Natural killer cell (primary cell): Measurements from ENCODE around the gene ANKRD62. TPM values are rescaled to one million over a fixed set of nuclear protein-coding genes. Genes with fewer than 3 reads are reported as not detected.

Experiments used
- ATAC-seq, 3 donors: fragments of 150-1000 bp in 2 of 3; fragments of 200-7000 bp in 1 of 3; cut with Tn5 transposase; 1 replicate in 1 of 3; 2 replicates in 2 of 3; pipeline ENCODE4 v1.10.0; 2021; ENCODE audit warnings: mild to moderate bottlenecking in 2 of 3, moderate library complexity in 2 of 3
- DNase-seq, 2 donors: peaks; one replicate each; pipeline versions ENCODE4 v3.0.0 to v3.0.0-alpha.2; 2013 to 2021; ENCODE audit warnings: mixed read lengths in 1 of 2
- H3K27ac ChIP-seq: one replicate; pipeline ENCODE4 v1.5.1; 2013; ENCODE audit warnings: mild to moderate bottlenecking, low read length
- H3K27me3 ChIP-seq: one replicate; pipeline ENCODE4 v1.6.1; 2013; ENCODE audit warnings: low read length; ENCODE audit not compliant: control insufficient read depth, insufficient read depth
- H3K36me3 ChIP-seq: one replicate; pipeline ENCODE4 v1.6.1; 2013; ENCODE audit warnings: low read length; ENCODE audit not compliant: control insufficient read depth, insufficient read depth
- H3K4me1 ChIP-seq: one replicate; pipeline ENCODE4 v1.6.1; 2013; ENCODE audit warnings: low read length; ENCODE audit not compliant: control insufficient read depth, insufficient read depth
- H3K4me3 ChIP-seq: one replicate; pipeline ENCODE4 v1.5.1; 2013; ENCODE audit warnings: low read length
- H3K9me3 ChIP-seq: one replicate; pipeline ENCODE4 v1.6.1; 2013; ENCODE audit warnings: low read length; ENCODE audit not compliant: control insufficient read depth, insufficient read depth
- H3K27ac Mint-ChIP-seq, 2 donors: one replicate each; pipeline ENCODE4 v1.8.0; 2022; ENCODE audit warnings: mild to moderate bottlenecking in 2 of 2, mixed read lengths in 2 of 2, moderate library complexity in 1 of 2
- H3K27me3 Mint-ChIP-seq, 2 donors: one replicate each; pipeline ENCODE4 v1.8.0; 2022; ENCODE audit warnings: low read depth in 2 of 2, mixed read lengths in 2 of 2
- H3K36me3 Mint-ChIP-seq: one replicate; pipeline ENCODE4 v1.8.0; 2022; ENCODE audit warnings: mixed read lengths
- H3K4me1 Mint-ChIP-seq, 2 donors: one replicate each; pipeline ENCODE4 v1.8.0; 2022; ENCODE audit warnings: mixed read lengths in 2 of 2
- H3K4me3 Mint-ChIP-seq: one replicate; pipeline ENCODE4 v1.8.0; 2022; ENCODE audit warnings: mild to moderate bottlenecking, moderate library complexity, mixed read lengths
- H3K9me3 Mint-ChIP-seq, 2 donors: one replicate each; pipeline ENCODE4 v1.8.0; 2022; ENCODE audit warnings: mixed read lengths in 2 of 2
- WGBS: methylation state at CpG from one replicate; pipeline ENCODE4 v1.1.7; 2013; ENCODE audit warnings: missing lambda C conversion rate; ENCODE audit not compliant: insufficient coverage; 5-methylcytosine and 5-hydroxymethylcytosine counted together
- intact Hi-C: fragments of 100-400 bp; cut with micrococcal nuclease; formaldehyde crosslinking; loops from one replicate; pipeline ENCODE4 v1.14.2; 2022
- total RNA-seq, 4 donors: library from RNA; stranded (reverse); fragments of 120-200 nt in 1 of 4; gene quantifications; one replicate each; pipeline versions ENCODE4 v1.2.3 to v1.2.4, GENCODE V29; 2013 to 2022
- TF ChIP-seq, protein P1 (sequence below): fragments of 200-600 bp; IDR thresholded peaks from one replicate; pipeline ENCODE4 v1.8.0; 2022; ENCODE audit warnings: antibody characterized with exemption

The ANKRD62 gene
- total RNA-seq, 3 donors from 2014 or later (not counting 1 experiment from before 2014, with no cell fraction given), result not detected

DNA sequence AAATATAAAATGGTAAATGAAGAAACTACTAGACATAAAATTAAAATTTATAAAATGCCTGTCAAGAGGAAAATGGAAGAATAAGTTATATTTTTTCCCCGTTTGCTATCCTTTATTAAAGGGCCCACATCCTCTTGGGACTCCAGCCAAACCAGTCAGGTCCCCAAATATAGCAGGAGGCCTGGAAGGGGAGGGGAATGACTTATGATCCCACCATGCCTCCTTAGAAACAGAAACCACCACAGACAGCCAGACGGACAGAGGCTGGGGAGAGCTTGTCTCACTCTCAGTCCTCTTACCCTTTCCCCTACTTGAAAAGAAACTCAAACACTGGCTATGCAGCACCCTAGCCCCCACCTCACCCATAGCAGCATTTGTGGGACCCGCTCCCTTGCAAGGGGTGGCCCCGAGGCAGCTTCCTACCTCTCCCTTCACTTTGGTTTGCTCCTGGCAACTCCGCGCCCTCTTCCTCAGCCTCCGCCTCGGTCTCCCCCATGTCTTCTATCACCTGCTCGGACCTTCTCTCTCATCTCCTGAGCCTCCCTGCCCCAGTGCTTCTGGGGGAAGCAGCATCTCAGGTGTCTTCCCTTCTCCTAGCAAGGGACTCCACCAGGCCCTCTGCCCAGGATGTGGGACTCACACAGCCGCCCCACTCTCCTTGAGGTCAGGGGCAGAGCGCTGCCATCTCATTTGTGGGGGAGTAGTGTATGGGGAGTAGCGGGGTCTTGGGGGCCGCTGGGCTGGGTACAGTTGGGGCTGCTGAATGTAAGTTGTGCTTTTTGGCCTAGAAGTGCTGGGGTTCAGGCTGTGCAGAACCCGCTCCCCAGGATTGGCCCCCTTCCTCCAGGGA is 37.4 kb upstream of the ANKRD62 start:
- Histone ChIP-seq H3K4me1 (no peaks in the 10 kb centered on the region), H3K36me3 (no peaks in the 10 kb centered on the region), H3K4me3 (no peak overlapping the region), H3K27ac (no peak overlapping the region), H3K27me3 (no peaks in the 10 kb centered on the region), H3K9me3 (no peaks in the 10 kb centered on the region)
- Mint-ChIP-seq H3K36me3 (no peaks in the 10 kb centered on the region), H3K4me1 (no peaks in the 10 kb centered on the region), H3K27me3 (peaks cover 8 to 11% of the 10 kb centered on the region in 2 donors), H3K9me3 (no peaks in the 10 kb centered on the region), H3K4me3 (no peak overlapping the region), H3K27ac (no peak overlapping the region)
- DNase-seq, result no peak
- TF ChIP-seq, protein P1, sequence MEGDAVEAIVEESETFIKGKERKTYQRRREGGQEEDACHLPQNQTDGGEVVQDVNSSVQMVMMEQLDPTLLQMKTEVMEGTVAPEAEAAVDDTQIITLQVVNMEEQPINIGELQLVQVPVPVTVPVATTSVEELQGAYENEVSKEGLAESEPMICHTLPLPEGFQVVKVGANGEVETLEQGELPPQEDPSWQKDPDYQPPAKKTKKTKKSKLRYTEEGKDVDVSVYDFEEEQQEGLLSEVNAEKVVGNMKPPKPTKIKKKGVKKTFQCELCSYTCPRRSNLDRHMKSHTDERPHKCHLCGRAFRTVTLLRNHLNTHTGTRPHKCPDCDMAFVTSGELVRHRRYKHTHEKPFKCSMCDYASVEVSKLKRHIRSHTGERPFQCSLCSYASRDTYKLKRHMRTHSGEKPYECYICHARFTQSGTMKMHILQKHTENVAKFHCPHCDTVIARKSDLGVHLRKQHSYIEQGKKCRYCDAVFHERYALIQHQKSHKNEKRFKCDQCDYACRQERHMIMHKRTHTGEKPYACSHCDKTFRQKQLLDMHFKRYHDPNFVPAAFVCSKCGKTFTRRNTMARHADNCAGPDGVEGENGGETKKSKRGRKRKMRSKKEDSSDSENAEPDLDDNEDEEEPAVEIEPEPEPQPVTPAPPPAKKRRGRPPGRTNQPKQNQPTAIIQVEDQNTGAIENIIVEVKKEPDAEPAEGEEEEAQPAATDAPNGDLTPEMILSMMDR, result no peak
- intact Hi-C loops, result no loop called here
- WGBS, result 74% methylated on average over 13 of the region's 14 CpGs
- ATAC-seq, result no peak

DNA sequence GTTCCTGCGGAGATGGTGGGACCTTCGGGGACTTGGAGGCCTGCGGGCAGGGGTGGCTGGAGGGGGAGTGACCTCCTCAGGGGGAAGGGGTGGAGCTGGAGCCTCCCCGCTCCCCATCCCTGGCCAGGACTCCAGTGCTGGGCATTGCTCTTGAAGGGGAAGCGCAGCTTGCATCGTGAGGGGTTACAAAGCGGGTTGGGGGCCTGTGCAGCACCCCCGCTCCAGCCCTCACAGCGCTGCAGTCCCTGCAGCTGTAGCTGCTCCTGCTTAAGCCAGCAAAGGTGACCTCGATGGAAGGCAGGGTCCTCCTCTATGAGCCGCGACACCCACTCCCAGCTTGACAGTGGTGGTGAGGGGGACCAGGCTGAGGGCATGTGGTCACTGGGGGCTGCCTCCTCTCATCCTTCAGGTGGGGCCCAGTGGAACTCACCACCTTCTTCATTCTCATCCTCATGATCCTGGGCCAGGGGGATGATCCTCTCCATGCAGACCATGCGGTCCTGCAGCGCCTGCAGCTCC is 36.7 kb upstream of the ANKRD62 start:
- DNase-seq, result no peak
- no peaks in the 10 kb centered on the region for H3K27me3 ChIP-seq
- no peak for ATAC-seq
- H3K9me3 ChIP-seq, result no peaks in the 10 kb centered on the region
- no peaks in the 10 kb centered on the region for H3K36me3 Mint-ChIP-seq
- H3K4me3 ChIP-seq, result no peak overlapping the region
- intact Hi-C loops, result no loop called here
- TF ChIP-seq, protein P1, result no peak
- H3K27ac ChIP-seq, result no peak overlapping the region
- H3K27ac Mint-ChIP-seq, result no peak overlapping the region
- no peaks in the 10 kb centered on the region for H3K36me3 ChIP-seq
- WGBS, result 85% methylated on average over 14 of the region's 14 CpGs
- peaks cover 8% of the 10 kb centered on the region in 2 donors for H3K27me3 Mint-ChIP-seq
- no peak overlapping the region for H3K4me3 Mint-ChIP-seq
- no peaks in the 10 kb centered on the region for H3K9me3 Mint-ChIP-seq
- no peaks in the 10 kb centered on the region for H3K4me1 ChIP-seq
- H3K4me1 Mint-ChIP-seq, result no peaks in the 10 kb centered on the region

DNA sequence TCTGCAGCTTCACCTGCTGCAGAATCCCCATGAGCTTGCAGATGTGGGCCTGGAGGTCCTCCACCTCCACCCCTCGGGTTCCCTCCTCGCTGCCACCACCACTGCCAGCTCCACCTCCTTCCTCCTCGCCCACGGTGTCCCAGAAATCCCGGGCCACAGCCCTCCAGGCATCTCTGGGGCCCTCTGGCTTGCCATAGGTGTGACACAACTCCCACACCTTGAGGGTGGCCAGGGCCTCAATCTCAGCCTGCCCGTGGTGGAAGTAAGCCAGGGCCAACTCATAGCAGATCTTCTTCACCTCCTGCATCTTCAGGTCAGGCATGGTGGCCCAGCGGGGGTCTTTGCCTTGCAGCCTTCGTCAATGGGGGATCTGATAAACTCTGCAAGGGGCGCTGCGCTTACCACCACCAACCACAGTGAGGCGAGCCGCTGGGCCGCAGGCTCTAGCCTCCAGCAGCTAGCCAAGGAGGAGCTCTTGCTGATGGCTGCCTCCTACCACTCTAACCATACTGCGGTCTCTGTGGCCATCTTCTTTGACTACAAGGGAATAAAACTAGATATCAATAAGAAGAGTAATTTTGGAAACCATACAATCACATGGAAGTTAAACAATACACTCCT is 36.1 kb upstream of the ANKRD62 start:
- ATAC-seq (no peak), DNase-seq (no peak)
- H3K27ac ChIP-seq, result no peak overlapping the region
- H3K36me3 ChIP-seq, result no peaks in the 10 kb centered on the region
- H3K4me3 ChIP-seq, result no peak overlapping the region
- Mint-ChIP-seq H3K4me1 (no peaks in the 10 kb centered on the region), H3K27me3 (peaks cover 6 to 8% of the 10 kb centered on the region in 2 donors), H3K9me3 (no peaks in the 10 kb centered on the region), H3K36me3 (no peaks in the 10 kb centered on the region), H3K27ac (no peak overlapping the region), H3K4me3 (no peak overlapping the region)
- no peaks in the 10 kb centered on the region for H3K27me3 ChIP-seq
- 84% methylated on average over 13 of the region's 14 CpGs for WGBS
- TF ChIP-seq, protein P1, result no peak
- no peaks in the 10 kb centered on the region for H3K9me3 ChIP-seq
- H3K4me1 ChIP-seq, result no peaks in the 10 kb centered on the region
- intact Hi-C loops, result no loop called here
